CD14-positive monocyte (primary cell): ENCODE measurements around the gene RTL5. TPM values are rescaled to one million over a fixed set of nuclear protein-coding genes. Genes with fewer than 3 reads are reported as not detected.
A peak's percentile ranks its signal among the peaks of the same experiment; 100 is the strongest.

Source experiments
- DNase-seq, 3 donors: peaks; one replicate each; pipeline ENCODE4 v3.0.0-alpha.2; 2011 to 2022
- H2AFZ ChIP-seq: 2 replicates; pipeline ENCODE4 v1.6.0; 2012; ENCODE audit warnings: mild to moderate bottlenecking, low read depth, low read length, inconsistent platforms; ENCODE audit not compliant: insufficient read depth, poor library complexity, severe bottlenecking
- H3K27ac ChIP-seq, 2 donors: 1 replicate in 1 of 2; 2 replicates in 1 of 2; pipeline ENCODE4 v1.5.1; 2012 to 2013; ENCODE audit warnings: low read length in 2 of 2, control low read depth in 1 of 2, inconsistent platforms in 1 of 2, low read depth in 1 of 2, mild to moderate bottlenecking in 1 of 2
- H3K27me3 ChIP-seq, 2 donors: one replicate each; pipeline versions ENCODE4 v1.6.0 to v1.6.1; 2011 to 2013; ENCODE audit warnings: low read length in 2 of 2; ENCODE audit not compliant: control insufficient read depth in 2 of 2, insufficient read depth in 2 of 2
- H3K36me3 ChIP-seq, 2 donors: replicated peaks in 1 of 2; 1 replicate in 1 of 2; 2 replicates in 1 of 2; pipeline versions ENCODE4 v1.5.1 to v1.6.1; 2012 to 2013; ENCODE audit warnings: low read length in 2 of 2, control low read depth in 1 of 2, inconsistent platforms in 1 of 2, mild to moderate bottlenecking in 1 of 2; ENCODE audit not compliant: insufficient read depth in 2 of 2, control insufficient read depth in 1 of 2
- H3K4me1 ChIP-seq, 2 donors: 1 replicate in 1 of 2; 2 replicates in 1 of 2; pipeline versions ENCODE4 v1.5.1 to v1.6.1; 2012 to 2013; ENCODE audit warnings: low read length in 2 of 2, control low read depth in 1 of 2, inconsistent platforms in 1 of 2, mild to moderate bottlenecking in 1 of 2, moderate library complexity in 1 of 2; ENCODE audit not compliant: insufficient read depth in 2 of 2, control insufficient read depth in 1 of 2
- H3K4me2 ChIP-seq: replicated peaks from 2 replicates; pipeline ENCODE3; 2012; ENCODE audit warnings: low read length, moderate library complexity, mild to moderate bottlenecking; ENCODE audit not compliant: poor library complexity, severe bottlenecking; ENCODE audit errors: extremely low read depth
- H3K4me3 ChIP-seq, 3 experiments: fragments of 200-600 bp in 1 of 3; sonication (generic) in 1 of 3; replicated peaks in 1 of 3; 1 replicate in 2 of 3; 2 replicates in 1 of 3; pipeline ENCODE4 v1.5.1; 2011 to 2013; ENCODE audit warnings: low read length in 3 of 3, mild to moderate bottlenecking in 3 of 3, control low read depth in 2 of 3, low read depth in 2 of 3, inconsistent platforms in 1 of 3, moderate library complexity in 1 of 3
- H3K79me2 ChIP-seq: 2 replicates; pipeline ENCODE4 v1.6.0; 2012; ENCODE audit warnings: mild to moderate bottlenecking, control low read depth, inconsistent platforms, low read length, moderate library complexity; ENCODE audit not compliant: insufficient read depth
- H3K9ac ChIP-seq: 2 replicates; pipeline ENCODE4 v1.6.0; 2017; ENCODE audit warnings: low read length, mild to moderate bottlenecking; ENCODE audit not compliant: insufficient read depth, poor library complexity, severe bottlenecking
- H3K9me3 ChIP-seq, 2 donors: replicated peaks in 1 of 2; 1 replicate in 1 of 2; 2 replicates in 1 of 2; pipeline versions ENCODE4 v1.5.1 to v1.6.1; 2012 to 2013; ENCODE audit warnings: low read length in 2 of 2, control low read depth in 1 of 2; ENCODE audit not compliant: control insufficient read depth in 1 of 2, insufficient read depth in 1 of 2
- H4K20me1 ChIP-seq: 2 replicates; pipeline ENCODE4 v1.6.0; 2012; ENCODE audit warnings: mild to moderate bottlenecking, low read length, control low read depth, moderate library complexity; ENCODE audit not compliant: insufficient read depth
- H3K27ac Mint-ChIP-seq, 7 donors: one replicate each; pipeline ENCODE4 v1.8.0; 2020; ENCODE audit warnings: mild to moderate bottlenecking in 7 of 7, mixed read lengths in 7 of 7, moderate library complexity in 6 of 7, inconsistent platforms in 2 of 7
- H3K27me3 Mint-ChIP-seq, 3 donors: one replicate each; pipeline ENCODE4 v1.8.0; 2021 to 2022; ENCODE audit warnings: low read depth in 3 of 3, mild to moderate bottlenecking in 3 of 3, mixed read lengths in 3 of 3, moderate library complexity in 3 of 3, inconsistent platforms in 1 of 3
- H3K36me3 Mint-ChIP-seq, 2 donors: one replicate each; pipeline ENCODE4 v1.8.0; 2020; ENCODE audit warnings: mixed read lengths in 2 of 2, inconsistent platforms in 1 of 2, mild to moderate bottlenecking in 1 of 2
- H3K4me1 Mint-ChIP-seq: one replicate; pipeline ENCODE4 v1.8.0; 2020; ENCODE audit warnings: mild to moderate bottlenecking, mixed read lengths
- H3K4me3 Mint-ChIP-seq, 2 donors: one replicate each; pipeline ENCODE4 v1.8.0; 2020; ENCODE audit warnings: mild to moderate bottlenecking in 2 of 2, mixed read lengths in 2 of 2, moderate library complexity in 1 of 2
- H3K9me3 Mint-ChIP-seq, 7 donors: one replicate each; pipeline ENCODE4 v1.8.0; 2020 to 2022; ENCODE audit warnings: mixed read lengths in 7 of 7, mild to moderate bottlenecking in 6 of 7, moderate library complexity in 6 of 7, inconsistent platforms in 2 of 7
- WGBS: methylation state at CpG from one replicate; pipeline ENCODE4 v1.1.5; 2013; ENCODE audit warnings: missing lambda C conversion rate; ENCODE audit not compliant: insufficient coverage; 5-methylcytosine and 5-hydroxymethylcytosine counted together
- intact Hi-C, 2 donors: fragments of 100-400 bp; cut with micrococcal nuclease; formaldehyde crosslinking; loops; one replicate each; pipeline versions ENCODE4 v1.15.0 to v1.15.1; 2023
- polyA plus RNA-seq, 3 donors: library from polyadenylated mRNA; depleted of rRNA in 1 of 3; unstranded in 2 of 3; stranded (reverse) in 1 of 3; fragments of 300-500 nt in 2 of 3; fragments of >200 nt in 1 of 3; fragmentation: Illumina TruSeq in 2 of 3; gene quantifications; 1 replicate in 2 of 3; 2 replicates in 1 of 3; pipeline ENCODE4 v1.2.3, GENCODE V29; 2012 to 2021
- TF ChIP-seq, protein P1 (sequence below): fragments of 200-600 bp; IDR thresholded peaks from one replicate; pipeline ENCODE4 v1.8.0; 2022; ENCODE audit warnings: antibody characterized with exemption, mild to moderate bottlenecking

Gene RTL5
- polyA plus RNA-seq, 3 donors, result 0.24 to 4.9 (median 0.59) TPM

GRCh38 chrX:72100824-72101351 is 30.8 kb downstream of the RTL5 start:
- WGBS, result 0% methylated on average over 5 of the region's 9 CpGs
- Histone ChIP-seq H3K27ac (peak overlapping the region; percentile 96 to 98), H3K36me3 (no peaks in the 10 kb centered on the region), H2AFZ (no peak overlapping the region), H3K9me3 (no peaks in the 10 kb centered on the region), H4K20me1 (no peaks in the 10 kb centered on the region), H3K4me2 (peak overlapping the region; percentile 73), H3K79me2 (peaks cover 50% of the 10 kb centered on the region), H3K4me1 (peaks cover 84 to 97% of the 10 kb centered on the region in 2 donors), H3K27me3 (peaks cover 0 to 2% of the 10 kb centered on the region in 2 donors), H3K4me3 (peak overlapping the region; percentile 53 to 80 (median 80)), H3K9ac (peak overlapping the region; percentile 90)
- Mint-ChIP-seq H3K27ac (peak overlapping the region; percentile 97 to 99 (median 98)), H3K27me3 (peaks cover 0 to 31% (median 0%) of the 10 kb centered on the region in 3 donors), H3K4me3 (peak overlapping the region; percentile 89 to 95), H3K9me3 (peaks cover 0 to 10% (median 3%) of the 10 kb centered on the region in 7 donors), H3K36me3 (peaks cover 7 to 19% of the 10 kb centered on the region in 2 donors), H3K4me1 (peaks cover 70% of the 10 kb centered on the region)
- peak; percentile 88 to 93 (median 91) for DNase-seq
- intact Hi-C loops, result no loop called here
- TF ChIP-seq, protein P1, sequence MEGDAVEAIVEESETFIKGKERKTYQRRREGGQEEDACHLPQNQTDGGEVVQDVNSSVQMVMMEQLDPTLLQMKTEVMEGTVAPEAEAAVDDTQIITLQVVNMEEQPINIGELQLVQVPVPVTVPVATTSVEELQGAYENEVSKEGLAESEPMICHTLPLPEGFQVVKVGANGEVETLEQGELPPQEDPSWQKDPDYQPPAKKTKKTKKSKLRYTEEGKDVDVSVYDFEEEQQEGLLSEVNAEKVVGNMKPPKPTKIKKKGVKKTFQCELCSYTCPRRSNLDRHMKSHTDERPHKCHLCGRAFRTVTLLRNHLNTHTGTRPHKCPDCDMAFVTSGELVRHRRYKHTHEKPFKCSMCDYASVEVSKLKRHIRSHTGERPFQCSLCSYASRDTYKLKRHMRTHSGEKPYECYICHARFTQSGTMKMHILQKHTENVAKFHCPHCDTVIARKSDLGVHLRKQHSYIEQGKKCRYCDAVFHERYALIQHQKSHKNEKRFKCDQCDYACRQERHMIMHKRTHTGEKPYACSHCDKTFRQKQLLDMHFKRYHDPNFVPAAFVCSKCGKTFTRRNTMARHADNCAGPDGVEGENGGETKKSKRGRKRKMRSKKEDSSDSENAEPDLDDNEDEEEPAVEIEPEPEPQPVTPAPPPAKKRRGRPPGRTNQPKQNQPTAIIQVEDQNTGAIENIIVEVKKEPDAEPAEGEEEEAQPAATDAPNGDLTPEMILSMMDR, result no peak

DNA sequence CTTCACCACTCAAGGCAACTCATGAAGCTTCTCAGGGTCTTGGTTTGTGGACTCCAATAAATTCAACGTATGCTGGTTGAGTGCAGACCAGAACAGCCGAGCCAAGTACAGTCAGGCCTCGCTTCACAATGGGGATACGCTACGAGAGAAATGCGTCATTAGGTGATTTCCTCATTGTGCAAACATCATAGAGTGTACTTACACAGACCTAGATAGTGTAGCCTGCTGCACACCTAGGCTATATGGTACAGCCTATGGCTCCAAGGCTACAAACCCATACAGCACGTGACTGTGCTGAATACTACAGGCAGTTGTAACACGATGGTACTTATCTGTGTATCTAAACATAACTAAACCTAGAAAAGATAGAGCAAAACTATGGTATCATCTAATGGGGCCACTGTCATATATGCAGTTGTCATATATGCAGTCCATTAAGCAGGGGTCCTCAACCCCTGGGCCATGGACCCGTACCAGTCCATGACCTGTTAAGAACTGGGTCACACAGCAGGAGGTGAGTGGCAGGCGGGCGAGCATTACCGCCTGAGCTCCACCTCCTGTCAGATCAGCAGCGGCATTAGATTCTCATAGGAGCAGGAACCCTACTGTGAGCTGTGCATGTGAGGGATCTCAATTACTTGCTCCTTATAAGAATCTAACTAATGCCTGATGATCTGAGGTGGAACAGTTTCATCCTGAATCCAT is 31.5 kb downstream of the RTL5 start:
- H3K4me1 ChIP-seq, result peaks cover 84 to 97% of the 10 kb centered on the region in 2 donors
- Mint-ChIP-seq H3K9me3 (peaks cover 0 to 8% (median 3%) of the 10 kb centered on the region in 7 donors), H3K4me3 (peak overlapping the region in 1 of 2 donors; percentile 89), H3K36me3 (peaks cover 7 to 14% of the 10 kb centered on the region in 2 donors), H3K27me3 (peaks cover 0 to 34% (median 0%) of the 10 kb centered on the region in 3 donors), H3K27ac (peak overlapping the region; percentile 97 to 99 (median 98)), H3K4me1 (peaks cover 69% of the 10 kb centered on the region)
- H3K9me3 ChIP-seq, result no peaks in the 10 kb centered on the region
- no peaks in the 10 kb centered on the region for H3K36me3 ChIP-seq
- peak overlapping the region; percentile 73 for H3K4me2 ChIP-seq
- intact Hi-C loops, result no loop called here
- peaks cover 0 to 4% of the 10 kb centered on the region in 2 donors for H3K27me3 ChIP-seq
- peak; percentile 63 to 86 (median 83) for DNase-seq
- peaks cover 43% of the 10 kb centered on the region for H3K79me2 ChIP-seq
- no peak overlapping the region for H2AFZ ChIP-seq
- peak overlapping the region; percentile 68 for H3K9ac ChIP-seq
- H4K20me1 ChIP-seq, result no peaks in the 10 kb centered on the region
- no peak overlapping the region for H3K4me3 ChIP-seq
- WGBS, result no CpG with 5 or more reads among the region's 13 CpGs
- TF ChIP-seq, protein P1, result no peak
- peak overlapping the region; percentile 96 to 98 for H3K27ac ChIP-seq
